ENCODE results near the gene ACSBG1.

The ACSBG1 gene

DNA sequence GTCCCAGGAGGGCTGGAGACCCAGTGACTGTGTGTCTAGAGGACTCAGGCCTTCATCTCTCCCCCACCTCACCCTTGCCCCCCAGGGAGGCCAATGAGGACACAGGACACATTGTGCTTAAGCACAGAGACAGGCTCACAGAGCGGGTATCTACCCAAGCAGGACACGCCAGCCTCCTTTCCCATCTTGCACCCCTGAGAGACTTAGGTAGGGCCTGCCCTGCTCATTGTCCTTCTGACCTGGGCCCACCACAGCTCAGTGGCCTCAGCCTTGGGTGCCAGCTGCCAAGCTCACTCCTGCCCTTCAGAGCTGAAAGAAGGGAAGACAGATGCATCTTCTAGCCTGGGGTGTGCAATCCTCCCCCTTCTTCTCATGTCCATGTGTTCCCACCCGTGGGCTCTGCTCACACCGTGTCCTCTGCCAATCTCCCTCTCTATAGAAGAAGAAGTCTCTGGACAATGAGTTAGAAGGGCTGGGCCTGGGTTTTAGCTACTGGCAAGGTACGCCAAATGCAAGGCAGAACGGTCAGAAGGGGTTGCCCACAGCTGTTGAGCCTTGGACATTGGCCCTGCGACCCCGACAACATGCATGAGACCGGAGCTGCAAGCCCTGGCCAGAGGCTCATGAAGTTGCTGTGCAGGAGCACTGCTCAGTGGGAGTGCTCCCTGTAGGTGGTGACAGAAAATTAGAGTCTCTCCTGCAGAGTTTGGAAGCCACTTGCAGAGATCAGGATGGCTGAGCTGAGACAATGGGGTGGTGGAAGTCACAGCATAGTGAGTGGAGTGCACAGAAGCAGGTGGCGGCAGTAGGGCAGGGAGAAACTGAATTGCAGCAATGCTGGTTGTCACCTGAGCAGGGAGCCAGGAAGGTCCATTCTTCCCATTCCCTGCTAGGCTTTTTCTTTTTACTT, 32.8 kb downstream of the ACSBG1 start:
- DNase-seq: no peak

DNA sequence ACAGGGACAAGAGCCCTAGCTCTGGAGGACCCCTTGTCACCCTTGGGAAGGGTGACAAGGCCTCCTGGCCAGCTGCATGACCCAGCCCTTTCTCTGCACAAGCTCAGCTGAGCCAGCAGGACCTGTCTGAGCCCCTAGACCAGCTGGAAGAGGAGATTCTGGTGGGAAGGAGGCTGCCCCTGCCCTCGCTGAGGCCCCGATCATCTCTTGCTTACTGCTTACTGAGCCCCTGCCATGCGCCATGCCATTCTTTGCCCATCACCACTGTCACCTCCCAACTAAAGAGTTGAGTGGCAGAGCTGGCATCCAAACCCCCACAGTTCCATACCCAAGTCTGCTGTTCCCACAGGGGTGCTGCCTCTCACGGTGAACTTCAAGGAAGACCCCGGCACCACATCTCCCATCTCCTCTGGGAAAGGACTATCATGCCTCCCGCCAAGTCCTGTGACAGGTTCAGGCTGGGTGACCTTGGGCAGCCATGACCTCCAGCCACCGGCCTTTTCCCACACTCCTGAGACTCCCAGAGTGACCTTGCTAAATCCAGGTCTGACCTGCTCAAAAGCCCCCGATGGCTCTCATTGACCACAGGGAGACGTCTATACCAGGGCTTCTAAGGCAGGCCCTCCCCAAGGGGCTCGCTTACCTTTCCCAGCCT, 34.0 kb downstream of the ACSBG1 start:
- no peak for DNase-seq

DNA sequence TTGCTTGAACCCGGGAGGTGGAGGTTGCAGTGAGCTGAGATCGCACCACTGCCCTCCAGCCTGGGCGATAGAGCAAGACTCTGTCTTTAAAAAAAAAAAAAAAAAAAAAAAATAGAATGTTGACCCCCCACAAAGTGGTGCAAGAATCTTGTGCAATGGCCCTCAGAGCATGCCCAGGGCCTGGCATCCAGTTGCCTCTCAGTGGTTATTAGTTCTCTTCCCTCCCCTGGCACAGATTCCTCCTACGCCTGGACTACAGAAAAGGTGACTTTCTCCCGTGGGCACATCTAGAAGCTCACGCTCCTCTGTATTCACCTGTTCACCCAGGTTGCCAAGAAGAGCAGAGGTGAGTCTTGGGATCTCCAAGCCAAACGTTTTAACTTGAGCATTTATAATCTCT, 36.7 kb downstream of the ACSBG1 start:
- DNase-seq: no peak

DNA sequence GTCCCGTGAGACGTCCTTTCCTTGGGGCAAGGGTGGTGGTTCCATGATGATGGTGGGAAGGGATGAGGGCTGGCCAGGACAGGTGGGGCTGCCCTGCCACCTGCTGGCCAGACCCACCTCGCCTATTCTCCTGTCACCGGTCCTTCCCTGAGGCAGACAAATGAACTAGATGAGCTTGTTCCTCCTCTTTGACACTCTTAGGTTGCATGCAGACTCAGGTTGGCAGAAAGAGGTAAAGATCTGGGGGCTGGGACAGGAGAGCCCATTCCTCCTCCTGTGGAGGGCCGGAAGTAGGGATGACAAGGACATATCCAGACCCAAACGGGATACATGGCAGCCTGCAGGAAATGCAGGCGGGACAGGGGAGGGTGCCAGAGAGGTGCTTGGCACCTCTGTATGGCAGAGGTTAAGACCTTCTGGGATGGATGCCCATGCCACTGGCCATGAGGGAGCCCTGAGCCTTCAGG, 38.6 kb downstream of the ACSBG1 start:
- DNase-seq: peak; percentile 53

DNA sequence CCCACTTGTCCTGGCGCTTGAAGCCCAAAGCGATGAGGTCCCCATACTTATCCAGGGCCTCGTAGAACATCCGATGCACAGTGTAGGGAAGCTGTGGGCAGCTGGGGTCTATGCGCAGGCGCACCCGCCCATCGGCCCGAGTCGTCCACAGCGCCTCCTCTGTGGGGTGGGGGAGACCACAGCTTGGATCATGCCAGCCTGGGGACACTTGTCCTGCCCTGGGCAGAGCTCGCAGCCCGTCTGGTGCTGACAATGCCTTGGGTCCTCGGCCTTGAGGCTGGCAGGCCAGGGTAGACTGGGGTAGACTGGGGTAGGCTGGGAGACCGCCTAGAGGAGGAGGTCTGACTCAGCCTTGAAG, 39.8 kb downstream of the ACSBG1 start:
- DNase-seq: no peak

DNA sequence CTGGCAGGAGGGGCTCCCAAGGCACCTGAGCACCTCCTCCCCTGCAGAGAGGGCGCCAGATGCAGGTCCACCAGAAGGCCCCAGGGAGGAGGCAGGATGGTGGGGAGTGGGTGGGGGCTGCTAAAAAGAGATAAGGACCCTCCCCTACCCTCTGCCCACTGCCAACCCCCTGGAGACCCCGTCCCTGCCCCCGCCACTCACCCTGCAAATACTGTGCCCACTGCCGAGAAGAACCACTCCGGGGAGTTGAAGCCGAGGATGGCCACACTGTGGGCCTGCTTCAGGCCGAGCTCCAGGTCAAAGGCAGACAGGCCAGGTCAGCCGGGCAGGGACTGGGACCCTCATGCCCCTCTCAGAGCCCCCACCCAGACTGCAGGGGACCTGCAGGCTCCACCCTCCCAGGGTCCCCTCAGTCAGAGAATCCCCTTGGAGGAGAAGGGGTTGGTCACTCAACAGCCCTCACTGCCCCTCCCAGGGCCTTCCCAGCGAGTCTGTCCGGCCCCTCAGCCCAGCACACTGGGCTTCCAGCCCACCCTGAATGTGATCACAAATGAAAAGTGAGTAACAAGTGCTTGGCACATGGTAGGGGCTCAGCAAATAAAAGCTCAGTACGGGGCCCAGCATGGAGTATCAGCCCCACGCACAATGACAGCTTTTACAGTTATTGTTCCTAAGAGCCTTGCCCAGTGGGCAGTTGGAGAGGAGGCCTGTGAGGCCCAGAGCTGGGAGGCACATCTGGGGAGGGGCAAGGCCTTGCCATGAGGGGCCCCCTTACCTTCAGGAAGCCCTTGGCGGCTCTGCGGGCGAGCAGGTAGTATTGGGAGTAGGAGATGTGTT, 40.4 kb downstream of the ACSBG1 start:
- no peak for DNase-seq

DNA sequence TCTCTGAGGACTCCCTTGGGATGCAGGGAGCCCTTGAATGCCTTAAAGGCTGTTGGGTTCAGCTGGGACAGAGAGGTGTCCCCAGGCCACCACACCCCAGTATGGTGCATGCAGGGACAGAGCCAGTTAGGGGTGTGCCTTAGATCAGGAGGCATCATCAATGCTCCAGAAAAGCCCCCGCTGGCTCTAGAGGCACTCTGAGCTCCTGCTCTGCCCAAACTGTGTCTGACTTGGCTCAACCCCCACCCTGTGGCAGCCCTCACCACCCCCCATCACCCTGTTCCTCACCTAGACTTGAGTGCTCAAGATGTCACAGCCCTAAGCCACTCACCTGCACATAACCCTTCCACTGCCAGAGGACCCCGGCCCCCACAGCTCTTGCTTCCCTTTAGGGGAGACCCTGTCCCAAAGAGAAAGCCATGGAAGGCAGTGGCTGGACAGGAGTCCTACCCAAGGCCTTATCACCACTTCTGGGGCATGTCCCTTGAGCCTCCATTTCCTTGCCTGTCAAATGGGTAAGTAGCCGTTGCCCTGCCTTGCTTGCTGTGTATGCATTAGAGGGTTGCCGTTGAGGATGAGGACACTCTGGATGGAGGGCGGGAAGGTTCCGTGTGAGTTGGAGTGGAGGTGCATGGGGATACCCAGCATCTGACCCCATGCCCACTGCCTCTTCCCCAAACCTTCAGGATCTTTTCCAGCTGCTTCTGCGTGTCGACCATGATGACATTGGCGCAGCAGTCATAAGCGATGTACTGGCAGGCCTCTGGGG, 41.4 kb downstream of the ACSBG1 start:
- DNase-seq: no peak

DNA sequence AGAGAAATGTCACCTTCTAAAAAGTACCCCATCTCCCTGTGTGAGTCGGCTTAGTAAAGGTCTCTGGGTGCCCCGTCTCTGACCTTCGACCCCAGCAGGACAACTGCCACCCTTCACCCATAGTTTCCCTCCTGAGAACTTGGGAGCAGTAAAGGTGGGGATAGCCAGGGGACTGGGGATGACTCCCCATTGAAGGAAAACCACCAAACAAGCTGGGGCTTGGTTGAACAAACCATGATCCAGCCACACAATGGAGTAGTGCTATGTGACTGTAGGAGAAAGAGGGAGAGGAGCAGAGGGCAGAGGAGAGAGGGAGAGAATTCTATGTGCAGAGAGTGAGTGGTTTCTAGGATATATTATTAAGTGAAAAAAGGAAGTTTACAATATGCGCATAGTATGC, 51.5 kb downstream of the ACSBG1 start:
- DNase-seq: no peak

DNA sequence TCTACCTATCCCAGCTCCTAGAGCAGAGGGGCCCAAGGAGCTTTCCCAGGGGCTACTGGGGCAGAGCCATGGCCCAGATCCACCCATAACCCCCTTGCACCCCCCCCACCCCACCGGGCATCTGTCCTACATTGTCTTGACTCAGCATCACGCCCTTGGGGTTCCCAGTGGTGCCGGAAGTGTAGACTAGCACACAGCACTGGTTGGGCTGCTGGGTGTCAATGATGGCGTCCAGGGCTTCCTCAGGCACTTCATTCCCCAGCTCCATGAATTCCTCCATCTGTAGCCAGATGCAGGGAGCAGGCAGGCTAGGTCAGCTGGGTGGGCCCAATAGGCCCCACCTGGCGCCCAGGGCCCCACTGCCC, 52.0 kb downstream of the ACSBG1 start:
- DNase-seq: no peak

DNA sequence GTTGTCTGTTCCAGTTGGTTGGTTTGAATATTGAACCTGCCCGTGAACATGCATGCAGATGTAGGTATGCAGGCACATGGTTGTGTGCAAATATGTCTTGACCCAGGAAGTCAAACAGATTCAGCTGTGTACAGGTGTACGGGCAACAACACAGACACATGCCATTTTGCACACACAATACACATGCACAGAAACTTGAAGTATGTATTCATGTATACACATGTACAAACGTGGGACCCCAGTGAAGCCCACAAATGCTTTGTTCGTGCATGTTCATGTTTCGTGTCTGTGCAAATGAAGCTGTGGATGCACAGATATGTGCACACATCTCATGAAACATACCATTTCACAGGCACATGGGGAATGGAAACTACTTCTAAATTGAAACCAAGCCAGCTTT, 54.5 kb downstream of the ACSBG1 start:
- DNase-seq: no peak

DNA sequence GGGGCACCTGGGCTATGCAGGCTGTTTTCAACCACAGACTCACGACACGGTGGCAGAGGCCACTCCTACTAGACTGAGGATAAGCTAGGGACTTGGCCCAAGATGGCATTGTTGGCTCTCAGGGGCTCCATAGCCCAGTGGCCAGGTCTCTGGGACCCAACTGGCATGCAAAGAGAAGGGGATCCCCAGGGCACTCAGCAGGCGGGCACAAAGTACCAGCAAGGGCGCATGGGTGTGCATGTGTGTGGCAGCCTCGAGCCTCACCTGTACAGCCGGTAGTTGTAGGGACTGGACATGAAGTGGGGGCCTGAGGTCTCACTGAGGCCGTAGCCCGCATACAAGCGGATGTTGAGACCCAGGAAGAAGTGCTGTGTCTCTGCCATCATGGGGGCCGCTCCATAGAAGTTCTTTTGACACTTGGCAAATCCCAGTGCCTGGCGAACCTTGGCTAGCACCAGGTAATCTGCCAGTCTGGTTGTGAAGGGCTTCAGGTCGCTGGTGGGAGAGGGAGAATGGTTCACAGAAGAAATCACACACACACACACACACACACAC, 55.0 kb downstream of the ACSBG1 start:
- DNase-seq: no peak

DNA sequence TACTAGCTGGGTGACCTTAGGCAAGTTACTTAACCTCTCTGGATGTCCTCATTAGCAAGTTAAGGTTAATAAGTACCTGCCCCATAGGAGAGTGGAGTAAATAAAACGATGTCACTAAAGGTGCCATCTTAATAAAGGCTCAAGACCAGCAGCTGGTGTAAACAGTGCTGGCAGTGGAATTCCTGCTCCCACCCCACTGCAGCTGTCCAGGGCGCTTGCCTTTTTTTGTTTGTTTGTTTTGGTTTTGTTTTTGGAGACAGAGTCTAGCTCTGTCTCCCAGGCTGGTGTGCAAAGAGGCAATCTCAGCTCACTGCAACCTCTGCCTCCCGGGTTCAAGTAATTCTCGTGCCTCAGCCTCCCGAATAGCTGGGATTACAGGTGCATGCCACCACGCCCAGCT, 56.3 kb downstream of the ACSBG1 start:
- DNase-seq: no peak

DNA sequence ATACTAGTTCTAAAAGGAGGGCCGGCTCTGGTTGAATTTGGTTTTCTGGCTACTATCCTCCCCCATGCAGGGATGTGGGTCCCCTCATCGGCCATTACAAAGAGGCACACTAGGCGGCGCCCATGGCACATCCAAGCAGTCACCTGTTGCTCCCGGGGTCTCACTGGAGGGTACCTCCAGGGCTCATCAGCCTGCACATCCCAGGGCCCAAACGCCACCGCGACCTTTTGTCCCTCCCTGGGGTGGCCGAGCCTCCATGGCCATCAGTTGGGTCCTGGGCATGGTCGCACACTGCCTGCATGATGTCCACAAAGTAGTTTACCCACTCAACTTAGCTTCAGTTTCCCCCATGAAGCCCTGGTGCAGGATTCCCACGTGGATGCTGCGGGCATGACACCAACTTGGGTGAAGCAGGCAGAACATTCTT, 56.9 kb downstream of the ACSBG1 start:
- peak; percentile 29 for DNase-seq

DNA sequence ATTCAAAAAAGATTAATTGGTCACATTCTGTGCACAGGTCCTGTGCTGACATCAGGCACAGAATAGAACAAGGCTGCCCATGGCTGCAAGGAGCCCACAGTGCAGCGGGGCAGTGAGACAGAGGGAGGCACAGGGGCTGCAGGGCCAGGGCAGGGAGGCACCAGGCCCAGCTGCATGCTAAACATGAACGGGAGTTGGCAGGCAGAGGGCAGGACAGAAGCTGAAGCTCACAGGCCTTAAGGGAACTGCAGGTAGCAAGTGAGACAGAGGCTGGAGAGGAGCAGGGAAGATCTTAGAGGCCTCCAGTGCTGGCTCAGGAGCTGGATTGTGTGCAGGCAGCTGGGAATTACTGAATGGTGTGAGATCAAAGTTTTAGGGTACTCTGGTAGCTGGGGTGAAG, 59.0 kb downstream of the ACSBG1 start:
- DNase-seq: no peak

DNA sequence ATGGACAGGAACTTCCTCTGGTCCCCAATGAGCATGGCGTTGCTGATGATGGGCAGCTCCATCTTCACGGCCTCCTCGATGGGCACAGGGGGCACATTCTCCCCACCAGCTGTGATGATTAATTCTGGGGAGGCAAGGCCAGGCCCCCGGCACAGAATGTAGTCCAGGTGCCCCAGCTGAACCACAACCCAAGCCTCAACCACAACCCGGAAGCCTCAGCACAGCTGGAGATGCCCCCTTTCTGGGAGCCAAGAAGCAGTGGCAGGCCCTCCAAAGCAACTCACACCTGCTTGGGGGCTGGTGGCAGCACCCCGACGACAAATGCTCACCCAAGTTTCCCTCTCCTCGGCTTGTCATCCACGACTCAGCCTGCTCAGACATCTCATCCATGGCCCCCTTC, 60.0 kb downstream of the ACSBG1 start:
- peak; percentile 9 for DNase-seq

DNA sequence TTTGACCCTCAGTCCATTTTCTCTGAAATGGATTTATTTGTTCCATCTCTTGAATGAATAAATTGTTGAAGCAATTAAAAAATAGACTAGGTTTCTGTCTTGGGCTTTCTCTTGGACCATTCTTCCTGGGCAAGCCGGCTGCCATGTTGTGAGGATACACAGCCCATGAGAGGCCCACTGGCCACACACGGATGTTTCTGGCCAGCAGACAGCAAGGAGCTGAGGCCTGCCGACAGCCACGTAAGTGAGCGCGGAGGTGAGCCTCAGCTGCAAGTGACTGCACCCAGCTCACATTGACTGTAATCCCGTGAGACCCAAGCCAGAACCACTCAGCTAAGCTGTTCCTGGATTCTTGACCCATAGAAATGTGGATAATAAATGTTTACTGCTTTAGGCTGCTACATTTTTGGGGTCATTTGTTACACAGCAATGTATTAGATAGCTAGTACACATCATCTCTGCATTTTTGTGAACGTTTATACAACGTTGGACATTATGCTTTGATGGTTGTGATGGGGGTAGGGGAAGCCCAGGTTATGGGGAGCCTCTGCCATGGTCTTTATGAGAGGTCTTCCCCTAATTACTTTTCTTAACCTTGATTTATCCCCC, 62.4 kb downstream of the ACSBG1 start:
- DNase-seq: no peak

DNA sequence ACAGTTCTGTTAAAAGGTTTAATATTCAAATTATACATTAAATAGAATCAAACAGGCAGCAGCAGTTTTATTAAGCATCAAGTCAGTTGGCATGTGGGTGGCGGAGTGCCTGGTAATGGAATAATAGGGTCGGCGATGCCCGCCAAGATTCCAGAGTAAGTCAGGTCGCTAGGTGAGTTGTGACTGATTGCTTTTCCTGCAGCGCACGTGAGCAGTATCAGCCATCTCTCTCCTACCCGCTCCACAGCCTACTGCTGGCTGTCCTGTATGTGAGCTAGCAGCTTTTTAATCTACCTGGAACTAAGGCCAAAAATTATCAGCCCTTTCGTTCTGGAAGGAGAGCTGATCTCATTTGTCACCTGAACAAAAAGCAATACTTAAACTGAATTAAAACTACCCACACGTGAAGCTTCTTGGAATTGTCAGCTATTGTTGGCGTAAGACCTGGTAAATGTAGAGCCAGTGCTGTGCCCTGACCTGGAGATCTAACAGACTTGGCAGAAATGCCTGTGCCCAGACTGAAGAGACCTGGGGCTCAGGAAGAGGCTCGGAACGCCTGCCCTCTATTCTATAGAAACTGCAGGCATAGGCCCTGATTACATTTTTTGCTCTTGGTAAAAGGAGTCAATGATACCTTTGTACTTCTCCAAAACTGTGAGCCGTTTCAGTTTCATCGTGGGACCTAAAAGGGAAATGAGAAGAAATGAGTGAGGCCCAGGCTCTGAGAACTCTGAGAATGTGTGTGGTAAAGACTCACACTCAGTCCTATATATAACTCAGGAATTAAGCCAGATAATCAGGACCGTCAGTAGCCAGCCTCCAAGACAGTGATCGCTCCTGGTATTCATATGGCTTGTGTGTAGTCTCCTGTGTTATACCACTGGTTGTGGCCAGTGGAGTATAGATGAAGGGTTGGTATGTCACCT, 63.3 kb downstream of the ACSBG1 start:
- no peak for DNase-seq

DNA sequence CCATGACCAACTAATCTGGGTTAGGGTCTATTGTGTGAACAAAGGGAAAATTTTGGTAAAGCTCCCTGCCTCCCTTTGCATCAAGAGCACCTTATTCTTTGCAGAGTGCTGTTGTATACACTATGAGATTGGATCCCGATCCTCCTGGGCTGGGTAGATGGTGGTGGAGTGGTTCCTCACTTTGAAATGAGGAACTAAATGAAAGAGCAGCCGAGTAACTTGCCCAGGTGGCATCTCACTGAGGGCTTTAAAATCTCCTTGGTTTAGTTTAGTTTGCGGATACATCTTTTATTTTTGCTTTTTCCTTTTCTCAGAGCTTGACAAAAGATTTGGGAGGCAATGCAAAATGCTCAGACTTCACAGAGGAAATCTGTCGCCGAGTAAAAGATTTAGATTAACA, 65.8 kb downstream of the ACSBG1 start:
- DNase-seq: no peak

DNA sequence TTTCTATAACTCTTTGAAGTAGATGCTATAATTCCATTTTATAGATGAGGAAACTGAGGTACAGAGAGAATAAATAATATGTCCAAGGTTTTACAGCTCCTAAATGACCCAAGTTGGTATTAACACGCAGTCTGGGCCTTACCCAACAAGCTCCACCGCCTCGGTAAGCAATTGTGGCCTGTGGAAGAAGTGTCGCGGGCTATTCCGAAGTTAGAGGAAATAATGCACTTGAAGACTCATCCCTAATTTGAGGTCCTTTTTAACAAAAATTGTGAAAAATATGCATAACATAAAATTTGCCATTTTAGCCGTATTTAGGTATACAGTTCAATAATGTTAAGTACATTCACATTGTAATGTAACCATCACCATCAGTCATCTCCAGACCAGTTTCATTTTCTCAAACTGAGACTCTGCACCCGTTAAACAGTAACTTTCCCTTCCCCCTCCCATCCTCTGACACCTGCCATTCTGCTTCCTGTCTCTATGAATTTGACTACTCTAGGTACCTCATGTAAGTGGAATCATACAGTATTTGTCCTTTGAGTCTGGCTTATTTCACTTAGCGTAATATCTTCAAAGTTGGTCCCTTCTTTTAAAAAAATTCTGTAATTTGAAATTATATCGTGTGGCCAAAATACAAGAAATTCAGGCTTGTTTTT, 67.0 kb downstream of the ACSBG1 start:
- DNase-seq: peak; percentile 52

DNA sequence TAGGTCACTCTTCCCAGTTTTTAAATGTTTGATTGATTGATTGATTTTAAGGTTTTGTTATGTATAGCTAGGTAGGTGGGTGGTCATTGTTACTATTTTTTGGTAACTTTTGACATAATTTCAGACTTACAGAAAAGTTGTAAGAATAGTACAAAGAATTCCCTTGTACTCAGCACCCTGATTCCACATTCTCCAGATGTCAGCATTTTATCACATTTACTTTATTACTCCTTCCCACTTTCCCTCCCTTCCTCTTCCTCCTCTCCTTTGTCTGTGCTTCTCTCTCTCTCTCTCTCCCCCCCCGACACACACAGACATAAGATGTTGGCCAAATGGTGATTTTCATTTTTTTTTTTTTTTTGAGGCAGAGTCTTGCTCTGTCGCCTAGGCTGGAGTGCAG, 70.4 kb downstream of the ACSBG1 start:
- no peak for DNase-seq
